ENCODE results near the gene CNN3. TPM values are rescaled to one million over a fixed set of nuclear protein-coding genes. Genes with fewer than 3 reads are reported as not detected.

The CNN3 gene
- total and polyA plus RNA-seq, 2 donors (not counting 3 experiments of a cell fraction or from before 2014, with no cell fraction given) = 174 to 392 TPM

GRCh38 chr1:94921977-94922376 is 4.9 kb downstream of the CNN3 start:
- Histone ChIP-seq H3K27ac (ENCODE audit: insufficient read depth, low read depth, low read length) (no peak overlapping the region), H4K20me1 (replicated peaks; ENCODE audit: control insufficient read depth, extremely low read depth, insufficient read depth, low read length) (peaks cover 20% of the 10 kb centered on the region), H3K79me2 (ENCODE audit: control insufficient read depth, insufficient read depth, low read length) (peaks cover 95% of the 10 kb centered on the region), H2AFZ (ENCODE audit: low read depth, low read length) (no peak overlapping the region), H3K27me3 (ENCODE audit: control insufficient read depth in 2 of 2, insufficient read depth in 2 of 2, low read length in 2 of 2) (no peaks in the 10 kb centered on the region), H3K36me3 (ENCODE audit: control insufficient read depth in 2 of 2, extremely low read depth in 1 of 2, insufficient read depth in 2 of 2, low read length in 2 of 2) (peaks cover 0 to 4% of the 10 kb centered on the region in 2 experiments), H3K4me3 (replicated peaks in 1 of 3; ENCODE audit: insufficient read depth in 1 of 3, low read depth in 1 of 3, low read length in 3 of 3) (no peak overlapping the region), H3K9me1 (replicated peaks; ENCODE audit: control insufficient read depth, extremely low read depth, insufficient read depth, low read length) (no peaks in the 10 kb centered on the region), H3K9ac (replicated peaks; ENCODE audit: extremely low read depth, insufficient read depth, low read length) (no peak overlapping the region), H3K4me1 (ENCODE audit: control insufficient read depth, extremely low read depth, insufficient read depth, low read length) (peaks cover 42% of the 10 kb centered on the region), H3K4me2 (ENCODE audit: insufficient read depth, low read length) (no peak overlapping the region), H3K9me3 (replicated peaks; ENCODE audit: control insufficient read depth, insufficient read depth, low read length) (no peaks in the 10 kb centered on the region)
- CTCF ChIA-PET = interaction anchor here (0.9 to 7.8 kb wide), 3 partner anchors 67 to 121 kb away, joined by 4 to 57 read pairs (median 52); no protein-coding TSS in a partner anchor
- no peak for DNase-seq (ENCODE audit: low read depth, low spot score)
- TF ChIP-seq JUN (IDR thresholded peaks at IDR 0.05; ENCODE audit: borderline replicate concordance, insufficient read depth, insufficient read length, low read depth) (no peak), MYC (IDR thresholded peaks at IDR 0.05; ENCODE audit: low read depth, low read length) (no peak), POLR2AphosphoS5 (IDR thresholded peaks at IDR 0.05; ENCODE audit: insufficient read depth, low read depth, low read length) (no peak), GATA2 (IDR thresholded peaks at IDR 0.05; ENCODE audit: insufficient read depth, insufficient read length, low read depth, low read length) (no peak), MAX (IDR thresholded peaks at IDR 0.05; ENCODE audit: insufficient read depth, insufficient read length) (no peak), FOS (IDR thresholded peaks at IDR 0.05; ENCODE audit: borderline replicate concordance, insufficient read depth, low read length) (no peak)
- TF ChIP-seq, protein P1, sequence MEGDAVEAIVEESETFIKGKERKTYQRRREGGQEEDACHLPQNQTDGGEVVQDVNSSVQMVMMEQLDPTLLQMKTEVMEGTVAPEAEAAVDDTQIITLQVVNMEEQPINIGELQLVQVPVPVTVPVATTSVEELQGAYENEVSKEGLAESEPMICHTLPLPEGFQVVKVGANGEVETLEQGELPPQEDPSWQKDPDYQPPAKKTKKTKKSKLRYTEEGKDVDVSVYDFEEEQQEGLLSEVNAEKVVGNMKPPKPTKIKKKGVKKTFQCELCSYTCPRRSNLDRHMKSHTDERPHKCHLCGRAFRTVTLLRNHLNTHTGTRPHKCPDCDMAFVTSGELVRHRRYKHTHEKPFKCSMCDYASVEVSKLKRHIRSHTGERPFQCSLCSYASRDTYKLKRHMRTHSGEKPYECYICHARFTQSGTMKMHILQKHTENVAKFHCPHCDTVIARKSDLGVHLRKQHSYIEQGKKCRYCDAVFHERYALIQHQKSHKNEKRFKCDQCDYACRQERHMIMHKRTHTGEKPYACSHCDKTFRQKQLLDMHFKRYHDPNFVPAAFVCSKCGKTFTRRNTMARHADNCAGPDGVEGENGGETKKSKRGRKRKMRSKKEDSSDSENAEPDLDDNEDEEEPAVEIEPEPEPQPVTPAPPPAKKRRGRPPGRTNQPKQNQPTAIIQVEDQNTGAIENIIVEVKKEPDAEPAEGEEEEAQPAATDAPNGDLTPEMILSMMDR (IDR thresholded peaks at IDR 0.05; ENCODE audit: extremely low read depth in 1 of 2, insufficient read depth in 1 of 2, low read depth in 1 of 2, low read length in 2 of 2) = no peak
- no TSS peak for BruUV-seq (replicated peaks)
- POLR2A ChIA-PET = no interaction called here
- intact Hi-C loops (cut with micrococcal nuclease) = no loop called here
- dilution Hi-C loops (cut with MboI; ENCODE audit: extremely low pct_ligation_motif_present, low sequenced_read_pairs) = loop anchor here (25.0 kb wide), 1 partner anchor 115 kb away; no protein-coding TSS in a partner anchor
- no peak for FAIRE-seq

Measured in endothelial cell of umbilical vein (primary cell).